OCI-LY7 (cell line): ENCODE measurements around the gene COBLL1. TPM values are rescaled to one million over a fixed set of nuclear protein-coding genes. Genes with fewer than 3 reads are reported as not detected.

Source experiments
- BruUV-seq: library from RNA; stranded (reverse); fragments of 400-500 nt; replicated peaks from 2 replicates; lab custom pipeline; 2021; lab: Mats Ljungman, UMichigan
- CTCF ChIA-PET: fragments of 300-600 bp; sonication (Branson Sonifier 250); formaldehyde crosslinking; loops from one replicate; lab custom pipeline; 2022; ENCODE audit warnings: antibody characterized with exemption; ENCODE audit not compliant: unreplicated experiment; lab: Charles Lee
- POLR2A ChIA-PET: fragments of 300-600 bp; sonication (Branson Sonifier 250); formaldehyde crosslinking; loops from one replicate; lab custom pipeline; 2022; ENCODE audit warnings: antibody characterized with exemption; lab: Charles Lee
- DNase-seq: peaks from one replicate; pipeline ENCODE4 v3.0.0-alpha.2; 2015; ENCODE audit warnings: low spot score
- H2AFZ ChIP-seq: fragments of 200-600 bp; sonication (generic), shearing (Covaris generic); 2 replicates; pipeline ENCODE4 v1.6.1; 2014; ENCODE audit warnings: mild to moderate bottlenecking, antibody characterized with exemption, low read length, moderate library complexity
- H3K27ac ChIP-seq: fragments of 200-600 bp; sonication (generic); 2 replicates; pipeline ENCODE4 v1.5.1; 2014; ENCODE audit warnings: mixed run types, low read depth, mild to moderate bottlenecking, moderate library complexity, low read length, inconsistent platforms; ENCODE audit not compliant: poor library complexity, severe bottlenecking
- H3K36me3 ChIP-seq: fragments of 200-600 bp; sonication (generic); 2 replicates; pipeline ENCODE4 v1.6.1; 2014; ENCODE audit warnings: mild to moderate bottlenecking, antibody characterized with exemption, low read length, moderate library complexity, mixed read lengths; ENCODE audit not compliant: insufficient read depth
- H3K4me1 ChIP-seq: fragments of 200-600 bp; sonication (generic); 2 replicates; pipeline ENCODE4 v1.5.1; 2014; ENCODE audit warnings: mild to moderate bottlenecking, low read length; ENCODE audit not compliant: insufficient read depth, poor library complexity, severe bottlenecking
- H3K4me2 ChIP-seq: fragments of 200-600 bp; sonication (generic); 2 replicates; pipeline ENCODE4 v1.6.1; 2014; ENCODE audit warnings: mild to moderate bottlenecking, low read length
- H3K4me3 ChIP-seq: fragments of 200-600 bp; sonication (generic); 2 replicates; pipeline ENCODE4 v1.5.1; 2014; ENCODE audit warnings: mild to moderate bottlenecking, low read depth, low read length; ENCODE audit not compliant: poor library complexity, severe bottlenecking
- H3K79me2 ChIP-seq: fragments of 200-600 bp; sonication (generic); 2 replicates; pipeline ENCODE4 v1.6.1; 2016; ENCODE audit warnings: low read depth, mild to moderate bottlenecking, low read length, moderate library complexity, mixed read lengths; ENCODE audit not compliant: insufficient read depth
- H3K9me2 ChIP-seq: fragments of 200-600 bp; sonication (generic); 2 replicates; pipeline ENCODE4 v1.6.1; 2016; ENCODE audit warnings: mild to moderate bottlenecking, low read length, mixed read lengths; ENCODE audit not compliant: insufficient read depth
- H3K9me3 ChIP-seq: fragments of 200-600 bp; sonication (generic); 2 replicates; pipeline ENCODE4 v1.6.1; 2014; ENCODE audit warnings: mild to moderate bottlenecking, mixed run types, low read length, mixed read lengths
- H4K20me1 ChIP-seq: fragments of 200-600 bp; sonication (generic); 2 replicates; pipeline ENCODE4 v1.6.1; 2014; ENCODE audit warnings: mild to moderate bottlenecking, antibody characterized with exemption, low read length, moderate library complexity, mixed read lengths; ENCODE audit not compliant: insufficient read depth
- EZH2phosphoT487 ChIP-seq: fragments of 200-600 bp; sonication (generic); IDR thresholded peaks from 2 replicates; pipeline ENCODE4 v1.6.1; 2018; ENCODE audit warnings: low read depth, borderline replicate concordance, mild to moderate bottlenecking, mixed run types, antibody characterized with exemption, low read length, moderate library complexity, mixed read lengths
- intact Hi-C: fragments of 100-400 bp; cut with micrococcal nuclease; formaldehyde crosslinking; loops from one replicate; pipeline ENCODE4 v1.10.0; 2022; ENCODE audit not compliant: unreplicated experiment
- total RNA-seq, 2 experiments: library from RNA; depleted of rRNA in 1 of 2; stranded (reverse); fragments of >200 nt in 1 of 2; shearing (Covaris generic) in 1 of 2; gene quantifications; 2 replicates each; pipeline ENCODE4 v1.2.3, GENCODE V29; 2014 to 2022
- TF ChIP-seq, protein P1 (sequence below): fragments of 200-600 bp; sonication (generic); conservative IDR thresholded peaks from 2 replicates; pipeline ENCODE4 v1.5.1; 2014; ENCODE audit warnings: mild to moderate bottlenecking, antibody characterized with exemption, low read length, moderate library complexity, mixed read lengths

Gene COBLL1
- total RNA-seq, 2 experiments from 2014 or later = 0.79 to 40.7 TPM

DNA sequence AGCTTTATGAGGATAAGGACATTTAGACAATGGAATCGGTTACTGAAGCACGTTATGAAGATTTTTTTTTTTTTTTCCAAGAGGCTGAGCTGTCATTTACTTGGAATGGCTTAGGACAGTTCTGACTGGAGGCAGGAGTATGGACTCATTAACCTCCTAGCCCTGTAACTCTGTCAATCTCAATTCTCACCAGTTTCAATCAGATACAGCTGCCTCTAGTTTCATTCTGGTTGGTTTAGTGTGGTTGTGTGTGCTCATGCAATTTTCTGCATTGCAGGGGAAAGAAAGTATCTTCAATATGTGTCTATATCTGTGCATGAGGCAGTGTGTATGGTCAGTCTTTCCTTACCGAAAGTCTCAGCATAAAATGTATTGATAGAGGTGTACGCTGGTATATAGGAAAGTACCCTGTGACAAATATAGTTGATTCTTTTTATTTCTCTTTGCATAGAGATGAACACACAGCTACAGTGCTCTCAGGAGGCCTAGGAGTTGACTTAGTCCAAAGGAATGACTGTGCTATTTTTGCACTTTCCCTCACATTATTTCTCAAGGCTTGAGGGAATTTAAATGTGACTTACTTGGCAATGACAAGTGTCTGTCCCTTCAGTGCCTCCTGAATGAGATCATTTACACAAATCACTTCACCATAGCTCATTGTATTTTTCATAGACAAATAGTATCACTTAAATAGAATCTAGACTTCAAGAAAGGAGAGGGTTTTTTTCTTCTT is 169.8 kb downstream of the COBLL1 start:
- no peak overlapping the region for H3K27ac ChIP-seq
- intact Hi-C loops = no loop called here
- H3K4me3 ChIP-seq = no peak overlapping the region
- CTCF ChIA-PET = interaction anchor here (1.6 kb wide), 1 partner anchor 8 kb away, joined by 3 read pairs; no protein-coding TSS in a partner anchor
- H2AFZ ChIP-seq = no peak overlapping the region
- POLR2A ChIA-PET = interaction anchor here (0.7 to 1.0 kb wide), 2 partner anchors 10 to 642 kb away, joined by 3 read pairs; no protein-coding TSS in a partner anchor
- no peaks in the 10 kb centered on the region for H3K36me3 ChIP-seq
- BruUV-seq = no TSS peak
- H3K9me3 ChIP-seq = no peaks in the 10 kb centered on the region
- H4K20me1 ChIP-seq = no peaks in the 10 kb centered on the region
- no peaks in the 10 kb centered on the region for H3K79me2 ChIP-seq
- no peaks in the 10 kb centered on the region for H3K4me1 ChIP-seq
- TF ChIP-seq, protein P1, sequence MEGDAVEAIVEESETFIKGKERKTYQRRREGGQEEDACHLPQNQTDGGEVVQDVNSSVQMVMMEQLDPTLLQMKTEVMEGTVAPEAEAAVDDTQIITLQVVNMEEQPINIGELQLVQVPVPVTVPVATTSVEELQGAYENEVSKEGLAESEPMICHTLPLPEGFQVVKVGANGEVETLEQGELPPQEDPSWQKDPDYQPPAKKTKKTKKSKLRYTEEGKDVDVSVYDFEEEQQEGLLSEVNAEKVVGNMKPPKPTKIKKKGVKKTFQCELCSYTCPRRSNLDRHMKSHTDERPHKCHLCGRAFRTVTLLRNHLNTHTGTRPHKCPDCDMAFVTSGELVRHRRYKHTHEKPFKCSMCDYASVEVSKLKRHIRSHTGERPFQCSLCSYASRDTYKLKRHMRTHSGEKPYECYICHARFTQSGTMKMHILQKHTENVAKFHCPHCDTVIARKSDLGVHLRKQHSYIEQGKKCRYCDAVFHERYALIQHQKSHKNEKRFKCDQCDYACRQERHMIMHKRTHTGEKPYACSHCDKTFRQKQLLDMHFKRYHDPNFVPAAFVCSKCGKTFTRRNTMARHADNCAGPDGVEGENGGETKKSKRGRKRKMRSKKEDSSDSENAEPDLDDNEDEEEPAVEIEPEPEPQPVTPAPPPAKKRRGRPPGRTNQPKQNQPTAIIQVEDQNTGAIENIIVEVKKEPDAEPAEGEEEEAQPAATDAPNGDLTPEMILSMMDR = no peak
- TF ChIP-seq EZH2phosphoT487 = no peak
- H3K4me2 ChIP-seq = no peak overlapping the region
- no peak for DNase-seq
- H3K9me2 ChIP-seq = no peaks in the 10 kb centered on the region

DNA sequence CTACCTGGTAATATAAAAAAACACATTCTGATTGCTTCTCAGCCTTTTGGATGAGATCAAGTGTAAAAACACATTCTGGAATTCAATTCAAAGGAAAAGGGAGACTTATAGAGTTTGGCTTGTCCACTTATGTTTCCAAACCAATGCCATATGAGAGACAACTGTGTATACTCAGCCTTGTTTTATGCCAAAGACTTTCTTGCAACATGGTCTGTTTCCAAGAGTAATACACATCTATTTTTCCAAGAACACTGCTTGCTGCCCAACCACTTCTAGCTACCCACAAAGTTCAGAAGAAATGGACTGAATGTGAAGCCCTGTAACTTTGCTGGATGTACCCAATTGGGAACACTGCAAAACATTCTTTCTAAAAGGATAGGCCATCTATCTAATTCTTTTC is 172.3 kb downstream of the COBLL1 start:
- intact Hi-C loops = no loop called here

More for the DNA sequence above, 172.3 kb downstream of the COBLL1 start:
- Histone ChIP-seq H3K4me1 (no peaks in the 10 kb centered on the region), H3K27ac (no peak overlapping the region), H3K9me3 (no peaks in the 10 kb centered on the region), H2AFZ (no peak overlapping the region), H3K4me3 (no peak overlapping the region), H3K36me3 (no peaks in the 10 kb centered on the region), H3K9me2 (no peaks in the 10 kb centered on the region), H3K4me2 (no peak overlapping the region), H3K79me2 (no peaks in the 10 kb centered on the region), H4K20me1 (no peaks in the 10 kb centered on the region)
- BruUV-seq = no TSS peak
- ChIA-PET POLR2A (no interaction called here), CTCF (no interaction called here)
- DNase-seq = no peak
- TF ChIP-seq, protein P1 = no peak
- TF ChIP-seq EZH2phosphoT487 = no peak
